Mesendoderm (in vitro differentiated cells): ENCODE measurements around the gene YY2.
A peak's percentile ranks its signal among the peaks of the same experiment; 100 is the strongest.

Experiments
- DNase-seq: peaks from one replicate; pipeline ENCODE4 v3.0.0; 2013
- H2AK5ac ChIP-seq: 2 replicates; pipeline ENCODE4 v1.6.1; 2013; ENCODE audit warnings: low read length, inconsistent platforms
- H2BK120ac ChIP-seq: 2 replicates; pipeline ENCODE4 v1.6.1; 2013; ENCODE audit warnings: low read depth, mild to moderate bottlenecking, low read length, moderate library complexity, mixed read lengths
- H2BK15ac ChIP-seq: replicated peaks from 2 replicates; pipeline ENCODE4 v1.6.1; 2013; ENCODE audit warnings: low read depth, mild to moderate bottlenecking, moderate library complexity
- H2BK5ac ChIP-seq: 2 replicates; pipeline ENCODE4 v1.6.1; 2013; ENCODE audit warnings: low read length, inconsistent platforms
- H3K18ac ChIP-seq: 2 replicates; pipeline ENCODE4 v1.6.1; 2013; ENCODE audit warnings: mild to moderate bottlenecking, low read length, mixed read lengths
- H3K23ac ChIP-seq: one replicate; pipeline ENCODE4 v1.6.1; 2013; ENCODE audit warnings: low read length
- H3K27ac ChIP-seq: 2 replicates; pipeline ENCODE4 v1.5.1; 2013; ENCODE audit warnings: low read depth, mild to moderate bottlenecking, inconsistent platforms, low read length, moderate library complexity
- H3K27me3 ChIP-seq: 2 replicates; pipeline ENCODE4 v1.6.1; 2013; ENCODE audit warnings: low read length, control low read depth, mild to moderate bottlenecking, inconsistent platforms; ENCODE audit not compliant: insufficient read depth, poor library complexity
- H3K36me3 ChIP-seq: 2 replicates; pipeline ENCODE4 v1.6.1; 2013; ENCODE audit warnings: low read length, inconsistent platforms; ENCODE audit not compliant: control insufficient read depth, insufficient read depth
- H3K4ac ChIP-seq: one replicate; pipeline ENCODE4 v1.6.1; 2013; ENCODE audit warnings: low read depth, mild to moderate bottlenecking, low read length, moderate library complexity
- H3K4me1 ChIP-seq: 2 replicates; pipeline ENCODE4 v1.6.1; 2013; ENCODE audit warnings: low read depth, low read length, inconsistent platforms; ENCODE audit not compliant: control insufficient read depth
- H3K4me2 ChIP-seq: 2 replicates; pipeline ENCODE4 v1.6.1; 2013; ENCODE audit warnings: low read length
- H3K4me3 ChIP-seq: 2 replicates; pipeline ENCODE4 v1.5.1; 2013; ENCODE audit warnings: mild to moderate bottlenecking, low read length
- H3K56ac ChIP-seq: one replicate; pipeline ENCODE4 v1.6.1; 2013; ENCODE audit warnings: low read length
- H3K79me1 ChIP-seq: 2 replicates; pipeline ENCODE4 v1.6.1; 2013; ENCODE audit warnings: low read length, inconsistent platforms
- H3K79me2 ChIP-seq: 2 replicates; pipeline ENCODE4 v1.6.1; 2013; ENCODE audit warnings: mild to moderate bottlenecking, low read length; ENCODE audit not compliant: control insufficient read depth, insufficient read depth
- H3K9ac ChIP-seq: 2 replicates; pipeline ENCODE4 v1.6.1; 2013; ENCODE audit warnings: low read length, inconsistent platforms
- H4K5ac ChIP-seq: one replicate; pipeline ENCODE4 v1.6.1; 2013; ENCODE audit warnings: low read length
- H4K8ac ChIP-seq: one replicate; pipeline ENCODE4 v1.6.1; 2013; ENCODE audit warnings: low read depth, mild to moderate bottlenecking, control low read depth, low read length, moderate library complexity
- WGBS: extraction: QIAGEN DNeasy Blood & Tissue Kit; methylation state at CpG from one replicate; pipeline ENCODE4 v1.1.7; 2013; ENCODE audit warnings: low lambda C conversion rate, missing lambda C conversion rate; ENCODE audit not compliant: insufficient coverage; ENCODE audit errors: extremely low coverage; 5-methylcytosine and 5-hydroxymethylcytosine counted together

Gene YY2

DNA sequence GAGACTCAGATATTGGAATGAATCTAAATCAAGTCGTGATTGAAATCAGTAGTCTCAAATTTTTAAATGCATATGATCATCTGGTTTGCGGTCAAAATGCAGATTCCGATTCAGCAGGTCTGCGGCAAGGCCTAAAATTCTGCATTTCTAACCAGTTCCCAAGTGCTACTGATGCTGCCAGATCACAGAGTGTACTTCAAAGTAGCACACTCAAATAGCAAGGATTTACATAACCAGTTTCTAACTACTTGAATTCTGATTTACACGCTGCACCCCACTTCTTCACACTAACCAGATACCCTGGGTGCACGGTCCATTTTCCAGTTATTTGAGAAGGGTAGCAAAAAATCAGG lies 15.6 kb upstream of the YY2 start:
- H2BK15ac ChIP-seq = no peak overlapping the region
- no peaks in the 10 kb centered on the region for H3K79me1 ChIP-seq
- no CpG with 5 or more reads among the region's 6 CpGs for WGBS
- H2BK120ac ChIP-seq = no peak overlapping the region
- H3K4me1 ChIP-seq = no peaks in the 10 kb centered on the region
- peak overlapping the region; percentile 38 for H3K4me2 ChIP-seq
- H2BK5ac ChIP-seq = no peak overlapping the region
- no peak overlapping the region for H3K4ac ChIP-seq
- H3K27me3 ChIP-seq = no peaks in the 10 kb centered on the region
- H4K8ac ChIP-seq = no peak overlapping the region
- no peak overlapping the region for H3K18ac ChIP-seq
- H3K23ac ChIP-seq = no peak overlapping the region
- peak overlapping the region; percentile 93 for H3K56ac ChIP-seq
- no peak overlapping the region for H4K5ac ChIP-seq
- DNase-seq = no peak
- no peaks in the 10 kb centered on the region for H3K79me2 ChIP-seq
- H2AK5ac ChIP-seq = no peak overlapping the region
- H3K9ac ChIP-seq = peak overlapping the region; percentile 89
- no peaks in the 10 kb centered on the region for H3K36me3 ChIP-seq
- H3K27ac ChIP-seq = no peak overlapping the region
- H3K4me3 ChIP-seq = peak overlapping the region; percentile 72

DNA sequence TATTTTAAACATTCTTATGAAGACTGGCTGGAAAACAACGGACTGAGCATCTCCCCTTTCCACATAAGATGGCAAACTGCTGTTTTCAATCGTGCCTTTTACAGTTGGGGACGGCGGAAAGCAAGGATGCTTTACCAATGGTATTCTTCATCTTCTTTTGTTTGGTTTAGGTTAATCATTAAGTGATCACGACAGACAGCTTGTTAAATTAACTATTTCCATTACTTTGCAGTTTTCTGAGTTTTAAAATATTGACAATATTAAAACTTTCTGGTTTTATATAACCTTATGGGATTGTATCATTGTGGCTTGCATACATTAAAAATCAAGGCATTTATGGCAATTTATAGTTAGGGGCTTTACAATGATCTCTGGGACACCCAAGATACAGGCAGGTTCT lies 12.6 kb upstream of the YY2 start:
- H2BK120ac ChIP-seq = no peak overlapping the region
- no peak overlapping the region for H2BK15ac ChIP-seq
- no peak overlapping the region for H3K18ac ChIP-seq
- no peak overlapping the region for H3K27ac ChIP-seq
- H3K36me3 ChIP-seq = no peaks in the 10 kb centered on the region
- no peak overlapping the region for H3K4ac ChIP-seq
- no peaks in the 10 kb centered on the region for H3K4me1 ChIP-seq
- H3K27me3 ChIP-seq = no peaks in the 10 kb centered on the region
- H4K5ac ChIP-seq = no peak overlapping the region
- no peaks in the 10 kb centered on the region for H3K79me1 ChIP-seq
- H3K9ac ChIP-seq = no peak overlapping the region
- no peak overlapping the region for H2AK5ac ChIP-seq
- no CpG with 5 or more reads among the region's 5 CpGs for WGBS
- no peak overlapping the region for H4K8ac ChIP-seq
- H2BK5ac ChIP-seq = no peak overlapping the region
- no peak overlapping the region for H3K4me2 ChIP-seq
- H3K56ac ChIP-seq = no peak overlapping the region
- H3K4me3 ChIP-seq = no peak overlapping the region
- no peak for DNase-seq
- H3K23ac ChIP-seq = no peak overlapping the region
- no peaks in the 10 kb centered on the region for H3K79me2 ChIP-seq

DNA sequence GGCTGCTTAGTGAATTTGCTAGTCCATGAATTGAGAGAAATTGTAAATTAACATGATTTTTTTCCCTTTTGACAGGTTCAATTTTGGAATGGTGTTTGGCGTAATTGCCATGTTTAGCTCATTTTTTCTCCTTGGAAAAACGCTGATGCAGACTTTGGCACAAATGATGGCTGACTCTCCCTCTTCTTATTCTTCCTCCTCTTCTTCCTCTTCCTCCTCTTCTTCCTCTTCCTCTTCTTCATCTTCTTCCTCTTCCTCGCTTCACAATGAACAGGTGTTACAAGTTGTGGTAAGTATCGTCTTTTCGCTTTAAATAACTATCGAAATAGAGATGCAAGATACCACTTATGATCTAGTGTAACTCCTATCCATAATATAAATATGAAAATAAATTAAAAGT lies 10.7 kb upstream of the YY2 start:
- DNase-seq = no peak
- Histone ChIP-seq H3K27ac (no peak overlapping the region), H3K18ac (no peak overlapping the region), H3K4me3 (no peak overlapping the region), H3K4ac (no peak overlapping the region), H2BK15ac (no peak overlapping the region), H2AK5ac (no peak overlapping the region), H4K5ac (no peak overlapping the region), H3K9ac (no peak overlapping the region), H3K56ac (no peak overlapping the region), H2BK5ac (no peak overlapping the region), H3K23ac (no peak overlapping the region), H3K36me3 (no peaks in the 10 kb centered on the region), H4K8ac (no peak overlapping the region), H3K79me2 (no peaks in the 10 kb centered on the region), H3K4me2 (no peak overlapping the region), H3K27me3 (no peaks in the 10 kb centered on the region), H2BK120ac (no peak overlapping the region), H3K4me1 (no peaks in the 10 kb centered on the region), H3K79me1 (no peaks in the 10 kb centered on the region)
- no CpG with 5 or more reads among the region's 6 CpGs for WGBS

DNA sequence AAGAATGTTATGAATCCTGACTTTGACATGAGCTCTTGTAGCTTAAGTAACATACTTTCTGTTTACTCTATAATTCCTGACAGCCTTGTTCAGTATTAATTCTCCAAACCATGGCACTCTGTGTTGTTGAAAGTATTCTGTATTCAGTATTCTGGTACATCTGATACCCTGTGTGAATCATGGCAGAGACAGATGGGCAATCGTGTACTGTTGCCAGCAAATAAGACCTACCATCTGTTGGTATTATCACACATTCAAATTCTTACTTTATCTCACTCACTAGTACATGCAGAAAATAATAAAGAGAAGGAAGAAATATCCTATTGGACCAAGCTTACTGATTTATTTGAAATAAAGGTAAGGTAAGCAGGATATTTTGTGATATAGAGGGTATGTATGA lies 8.4 kb upstream of the YY2 start:
- no peaks in the 10 kb centered on the region for H3K79me1 ChIP-seq
- no peaks in the 10 kb centered on the region for H3K36me3 ChIP-seq
- H3K79me2 ChIP-seq = no peaks in the 10 kb centered on the region
- H3K27me3 ChIP-seq = no peaks in the 10 kb centered on the region
- no peak overlapping the region for H2BK5ac ChIP-seq
- WGBS = no CpG with 5 or more reads among the region's 1 CpG
- no peak overlapping the region for H2BK120ac ChIP-seq
- H4K5ac ChIP-seq = no peak overlapping the region
- H3K4me3 ChIP-seq = no peak overlapping the region
- no peak overlapping the region for H2BK15ac ChIP-seq
- no peak overlapping the region for H3K9ac ChIP-seq
- no peak overlapping the region for H4K8ac ChIP-seq
- H3K56ac ChIP-seq = no peak overlapping the region
- H3K4me2 ChIP-seq = no peak overlapping the region
- no peaks in the 10 kb centered on the region for H3K4me1 ChIP-seq
- no peak overlapping the region for H3K18ac ChIP-seq
- H3K23ac ChIP-seq = no peak overlapping the region
- no peak overlapping the region for H3K27ac ChIP-seq
- DNase-seq = no peak
- no peak overlapping the region for H3K4ac ChIP-seq
- H2AK5ac ChIP-seq = no peak overlapping the region

DNA sequence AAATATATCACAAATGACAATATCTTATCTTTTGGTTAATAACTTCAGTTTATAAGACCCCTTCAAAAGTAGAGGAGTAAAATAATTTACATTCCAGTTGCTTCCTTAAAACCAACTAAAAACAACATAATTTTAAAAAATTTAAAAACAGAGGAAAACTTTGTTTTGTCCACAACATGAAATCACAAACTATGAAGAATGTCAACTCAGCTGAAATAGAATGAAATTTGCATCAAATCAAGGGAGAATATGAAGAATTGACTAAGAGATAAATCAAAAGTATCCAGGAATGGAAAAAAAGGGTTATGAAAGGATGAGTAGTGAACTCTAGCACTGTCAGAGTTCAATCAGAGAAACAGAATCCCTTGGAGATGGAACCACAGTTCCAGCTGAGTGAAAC lies 2.2 kb upstream of the YY2 start:
- Histone ChIP-seq H3K4me1 (no peaks in the 10 kb centered on the region), H3K18ac (no peak overlapping the region), H3K23ac (no peak overlapping the region), H3K4ac (no peak overlapping the region), H2BK120ac (no peak overlapping the region), H3K27ac (no peak overlapping the region), H2BK15ac (no peak overlapping the region), H3K4me3 (no peak overlapping the region), H3K79me1 (no peaks in the 10 kb centered on the region), H3K4me2 (no peak overlapping the region), H2BK5ac (no peak overlapping the region), H4K8ac (no peak overlapping the region), H2AK5ac (no peak overlapping the region), H3K9ac (no peak overlapping the region), H3K79me2 (no peaks in the 10 kb centered on the region), H3K56ac (no peak overlapping the region), H3K27me3 (no peaks in the 10 kb centered on the region), H4K5ac (no peak overlapping the region), H3K36me3 (no peaks in the 10 kb centered on the region)
- DNase-seq = no peak

DNA sequence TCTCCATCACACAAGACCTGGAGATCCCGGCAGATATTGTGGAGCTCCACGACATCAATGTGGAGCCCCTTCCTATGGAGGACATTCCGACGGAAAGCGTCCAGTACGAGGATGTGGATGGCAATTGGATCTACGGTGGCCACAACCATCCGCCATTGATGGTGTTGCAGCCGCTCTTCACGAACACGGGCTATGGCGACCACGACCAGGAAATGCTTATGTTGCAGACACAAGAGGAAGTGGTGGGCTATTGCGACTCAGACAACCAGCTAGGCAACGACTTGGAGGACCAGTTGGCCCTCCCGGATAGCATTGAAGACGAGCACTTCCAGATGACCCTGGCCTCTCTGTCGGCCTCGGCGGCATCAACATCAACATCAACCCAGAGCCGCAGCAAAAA lies 717 bp downstream of the YY2 start:
- H3K23ac ChIP-seq = no peak overlapping the region
- H3K56ac ChIP-seq = no peak overlapping the region
- H3K27me3 ChIP-seq = no peaks in the 10 kb centered on the region
- H3K79me2 ChIP-seq = no peaks in the 10 kb centered on the region
- no peak overlapping the region for H4K8ac ChIP-seq
- no peak overlapping the region for H4K5ac ChIP-seq
- DNase-seq = no peak
- no CpG with 5 or more reads among the region's 21 CpGs for WGBS
- H3K18ac ChIP-seq = no peak overlapping the region
- H2AK5ac ChIP-seq = no peak overlapping the region
- H3K4me2 ChIP-seq = no peak overlapping the region
- H3K79me1 ChIP-seq = no peaks in the 10 kb centered on the region
- H2BK5ac ChIP-seq = no peak overlapping the region
- H2BK120ac ChIP-seq = no peak overlapping the region
- no peak overlapping the region for H2BK15ac ChIP-seq
- H3K36me3 ChIP-seq = no peaks in the 10 kb centered on the region
- H3K4ac ChIP-seq = no peak overlapping the region
- no peak overlapping the region for H3K27ac ChIP-seq
- H3K4me1 ChIP-seq = no peaks in the 10 kb centered on the region
- no peak overlapping the region for H3K9ac ChIP-seq
- no peak overlapping the region for H3K4me3 ChIP-seq
